HG03520 (cell line): ENCODE data around the gene TRPV3.
"Not testable (repeated sequence)": the region's sequence is repeated elsewhere in the genome, so short reads cannot be mapped to it uniquely, and the experiment has no call there.

ENCODE experiments used
- ATAC-seq: cut with Tn5 transposase; IDR thresholded peaks from one replicate; pipeline ENCODE4 v1.9.1; 2021; ENCODE audit warnings: mild to moderate bottlenecking, moderate library complexity; ENCODE audit not compliant: unreplicated experiment

The TRPV3 gene

GRCh38 chr17:3557768-3558583 lies at the start of gene TRPV3:
TRPV3 (minus strand) TSS chr17:3557812; CDS start chr17:3554850, 2,962 bp downstream.
- ATAC-seq: peak; percentile 36

- no peak for ATAC-seq
Measured at GRCh38 chr17:3603870-3604259, 46.3 kb upstream of the TRPV3 start.

- no peak for ATAC-seq
Measured at GRCh38 chr17:3603119-3603869, 45.7 kb upstream of the TRPV3 start.

- no peak for ATAC-seq
Measured at GRCh38 chr17:3602499-3602898, 44.9 kb upstream of the TRPV3 start.

GRCh38 chr17:3600529-3601205 lies 43.1 kb upstream of the TRPV3 start:
- ATAC-seq: no peak

GRCh38 chr17:3598078-3598477 lies 40.5 kb upstream of the TRPV3 start:
- no peak for ATAC-seq

GRCh38 chr17:3596804-3597464 lies 39.3 kb upstream of the TRPV3 start:
- no peak for ATAC-seq

GRCh38 chr17:3594976-3595375 lies 37.4 kb upstream of the TRPV3 start:
- no peak for ATAC-seq

- no peak for ATAC-seq
Measured at GRCh38 chr17:3594051-3594800, 36.6 kb upstream of the TRPV3 start.

- no peak for ATAC-seq
Measured at GRCh38 chr17:3593384-3593783, 35.8 kb upstream of the TRPV3 start.

GRCh38 chr17:3592216-3592860 lies 34.7 kb upstream of the TRPV3 start:
- ATAC-seq: no peak

- ATAC-seq: no peak
Measured at GRCh38 chr17:3590768-3591167, 33.2 kb upstream of the TRPV3 start.

GRCh38 chr17:3590231-3590630 lies 32.6 kb upstream of the TRPV3 start:
- ATAC-seq: no peak

GRCh38 chr17:3589784-3590183 lies 32.2 kb upstream of the TRPV3 start:
- no peak for ATAC-seq

- ATAC-seq: no peak
Measured at GRCh38 chr17:3585826-3586225, 28.2 kb upstream of the TRPV3 start.

GRCh38 chr17:3583456-3583855 lies 25.8 kb upstream of the TRPV3 start:
- ATAC-seq: no peak

- ATAC-seq: no peak
Measured at GRCh38 chr17:3582915-3583314, 25.3 kb upstream of the TRPV3 start.

- ATAC-seq: not testable (repeated sequence)
Measured at GRCh38 chr17:3578667-3579066, 21.1 kb upstream of the TRPV3 start.

- ATAC-seq: no peak
Measured at GRCh38 chr17:3576970-3577369, 19.4 kb upstream of the TRPV3 start.

- ATAC-seq: no peak
Measured at GRCh38 chr17:3575511-3575910, 17.9 kb upstream of the TRPV3 start.
